GM12872 (cell line): ENCODE data around the gene BMI1.

ENCODE experiments used
- TF ChIP-seq, protein P1 (sequence below): IDR thresholded peaks from 3 replicates; pipeline ENCODE4 v1.5.1; 2011; ENCODE audit warnings: low read depth, mild to moderate bottlenecking, low read length, moderate library complexity; ENCODE audit not compliant: insufficient read depth

Gene BMI1

DNA sequence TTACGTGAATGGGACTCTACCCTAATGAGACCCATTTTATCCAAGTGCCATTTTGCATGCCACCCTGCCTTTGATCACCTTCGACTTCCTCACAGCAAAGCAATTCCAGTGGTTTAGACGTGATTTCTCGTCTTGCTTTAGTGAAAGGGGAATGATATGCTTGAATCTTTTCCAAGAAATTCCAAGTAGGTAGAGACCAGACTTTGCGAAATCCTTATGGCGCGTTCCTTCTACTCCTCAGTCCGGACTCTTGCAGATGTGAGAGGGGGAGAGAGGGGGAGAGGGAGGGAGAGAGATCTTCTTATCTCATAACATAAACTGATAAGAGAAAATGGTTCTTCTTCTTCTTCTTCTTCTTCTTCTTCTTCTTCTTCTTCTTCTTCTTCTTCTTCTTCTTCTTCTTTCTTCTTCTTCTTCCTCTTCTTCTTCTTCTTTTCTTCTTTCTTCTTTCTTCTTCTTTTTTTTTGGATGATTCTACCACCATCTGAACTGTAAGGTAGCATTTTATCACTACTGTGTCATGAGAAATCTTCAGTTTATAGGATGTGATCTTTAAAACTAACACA is 25.3 kb downstream of the BMI1 start:
- TF ChIP-seq, protein P1, sequence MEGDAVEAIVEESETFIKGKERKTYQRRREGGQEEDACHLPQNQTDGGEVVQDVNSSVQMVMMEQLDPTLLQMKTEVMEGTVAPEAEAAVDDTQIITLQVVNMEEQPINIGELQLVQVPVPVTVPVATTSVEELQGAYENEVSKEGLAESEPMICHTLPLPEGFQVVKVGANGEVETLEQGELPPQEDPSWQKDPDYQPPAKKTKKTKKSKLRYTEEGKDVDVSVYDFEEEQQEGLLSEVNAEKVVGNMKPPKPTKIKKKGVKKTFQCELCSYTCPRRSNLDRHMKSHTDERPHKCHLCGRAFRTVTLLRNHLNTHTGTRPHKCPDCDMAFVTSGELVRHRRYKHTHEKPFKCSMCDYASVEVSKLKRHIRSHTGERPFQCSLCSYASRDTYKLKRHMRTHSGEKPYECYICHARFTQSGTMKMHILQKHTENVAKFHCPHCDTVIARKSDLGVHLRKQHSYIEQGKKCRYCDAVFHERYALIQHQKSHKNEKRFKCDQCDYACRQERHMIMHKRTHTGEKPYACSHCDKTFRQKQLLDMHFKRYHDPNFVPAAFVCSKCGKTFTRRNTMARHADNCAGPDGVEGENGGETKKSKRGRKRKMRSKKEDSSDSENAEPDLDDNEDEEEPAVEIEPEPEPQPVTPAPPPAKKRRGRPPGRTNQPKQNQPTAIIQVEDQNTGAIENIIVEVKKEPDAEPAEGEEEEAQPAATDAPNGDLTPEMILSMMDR = no peak

DNA sequence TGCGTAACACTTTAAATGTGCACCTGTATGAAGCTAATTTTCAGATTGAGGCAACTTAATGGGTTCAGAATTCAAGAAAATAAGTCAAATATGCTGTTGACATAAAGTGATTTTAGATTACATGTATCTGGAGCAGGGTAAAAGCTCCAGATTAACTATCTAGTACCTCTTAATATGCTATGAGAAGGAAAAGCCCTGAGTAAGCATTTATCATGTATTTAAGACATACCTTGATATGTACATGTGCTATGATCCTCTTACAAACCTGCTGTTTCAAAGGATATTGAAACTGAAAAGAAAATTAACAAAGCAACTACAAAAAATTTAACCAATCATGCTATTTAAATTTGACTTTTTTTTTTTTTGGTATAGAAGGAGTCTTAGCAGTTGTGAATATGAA is 28.9 kb downstream of the BMI1 start:
- TF ChIP-seq, protein P1 = no peak

DNA sequence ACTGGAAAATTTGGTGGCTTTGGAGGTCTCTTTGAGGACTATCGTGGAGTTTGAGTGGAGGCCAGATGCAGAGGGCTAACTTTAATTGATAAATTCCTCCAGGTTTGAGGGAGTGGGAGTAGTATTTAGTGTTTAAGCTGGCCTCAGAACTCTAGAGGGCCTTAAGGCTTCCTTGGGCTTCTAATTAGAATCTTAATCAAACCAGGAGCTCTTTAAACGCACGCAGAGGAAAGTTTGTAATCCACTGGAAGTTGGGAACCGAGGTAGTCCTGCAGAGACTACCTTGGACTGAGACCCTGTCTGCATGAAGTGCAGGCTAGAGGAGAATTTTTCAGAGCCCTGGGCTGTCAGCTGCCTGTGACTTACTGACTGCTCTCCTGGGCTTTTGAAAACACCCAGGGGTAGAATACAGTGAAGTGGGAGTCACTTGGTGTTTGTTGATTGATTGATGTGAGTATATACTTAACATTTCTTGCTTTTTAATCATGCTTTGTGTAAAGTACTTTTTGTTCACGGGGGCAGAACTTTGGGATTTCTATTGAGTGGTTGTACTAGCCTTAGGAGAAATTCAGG is 30.3 kb downstream of the BMI1 start:
- TF ChIP-seq, protein P1 = no peak

DNA sequence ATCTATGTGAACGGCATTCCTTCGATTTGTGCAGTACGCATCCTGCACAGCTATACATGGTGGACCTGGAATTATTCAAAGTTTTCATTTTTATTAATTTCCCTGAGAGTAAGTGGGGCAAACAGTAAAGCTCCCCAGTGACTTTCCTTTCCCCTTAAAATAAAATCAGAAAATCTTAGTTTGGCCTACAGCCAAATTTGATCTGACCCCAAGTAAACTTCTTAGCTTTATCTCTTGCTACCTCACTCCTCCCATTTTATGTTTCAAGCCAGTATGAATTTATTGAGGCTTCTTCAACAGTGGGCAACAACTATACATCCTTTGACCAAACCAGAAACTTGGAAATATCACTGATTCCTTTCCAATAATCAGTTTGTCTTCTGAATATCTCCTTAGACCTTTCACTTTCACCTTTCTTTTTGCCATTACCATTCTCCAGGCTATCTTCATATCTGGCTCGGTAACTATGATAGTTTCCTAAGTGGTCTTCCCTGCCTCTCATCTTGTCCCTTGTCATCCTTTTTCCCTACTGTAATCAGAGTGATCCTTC is 35.5 kb downstream of the BMI1 start:
- TF ChIP-seq, protein P1 = no peak

DNA sequence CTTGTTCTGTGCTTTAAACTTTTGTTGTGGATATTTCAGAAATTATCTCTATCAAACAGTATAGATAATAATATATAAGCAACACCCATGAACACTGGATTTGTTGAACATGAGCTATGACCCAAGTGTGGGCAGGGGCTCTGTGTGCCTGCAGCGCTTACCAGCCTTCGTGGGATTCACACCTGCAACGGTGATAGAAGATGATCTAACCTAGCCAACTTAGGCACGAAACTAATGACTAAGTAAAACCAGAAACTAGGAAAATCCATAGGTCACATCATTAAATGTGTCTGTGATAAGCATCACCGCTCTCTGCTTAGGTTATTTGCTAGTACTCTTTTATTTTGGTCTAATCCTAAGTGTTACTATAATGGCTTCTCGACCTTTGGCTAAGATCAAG is 42.4 kb downstream of the BMI1 start:
- TF ChIP-seq, protein P1 = no peak

DNA sequence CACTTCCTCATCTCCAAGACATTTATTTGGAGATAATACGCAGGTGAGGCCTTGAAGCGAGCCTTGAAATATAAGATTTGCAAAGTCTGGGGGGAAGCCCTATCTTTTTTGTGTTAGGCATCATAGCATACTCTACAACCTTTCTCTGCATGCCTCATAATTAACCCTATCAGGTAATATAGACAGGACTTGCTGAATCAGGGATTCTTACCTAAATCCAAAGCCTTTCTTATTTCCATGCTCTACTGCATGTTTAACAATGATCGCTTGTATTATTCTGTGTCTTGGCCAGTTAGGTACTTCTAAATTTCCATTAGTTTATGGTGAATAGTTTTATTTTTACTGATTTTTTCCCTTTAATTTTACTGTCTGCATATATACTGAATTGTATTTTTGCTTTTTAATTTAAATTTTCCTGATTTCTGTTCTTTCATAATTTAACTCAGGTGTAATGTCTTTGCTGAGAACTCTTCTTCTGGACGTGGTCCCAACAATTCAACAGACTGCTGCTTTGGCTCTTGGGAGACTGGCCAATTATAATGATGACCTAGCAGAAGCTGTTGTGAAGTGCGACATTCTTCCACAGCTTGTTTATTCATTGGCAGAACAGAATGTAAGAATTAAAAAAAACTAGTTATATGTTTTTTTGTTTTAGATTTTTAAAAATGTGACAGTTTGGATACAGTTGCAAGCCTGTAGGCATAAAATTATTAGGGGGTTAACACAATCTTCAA is 43.7 kb downstream of the BMI1 start:
- TF ChIP-seq, protein P1 = no peak

DNA sequence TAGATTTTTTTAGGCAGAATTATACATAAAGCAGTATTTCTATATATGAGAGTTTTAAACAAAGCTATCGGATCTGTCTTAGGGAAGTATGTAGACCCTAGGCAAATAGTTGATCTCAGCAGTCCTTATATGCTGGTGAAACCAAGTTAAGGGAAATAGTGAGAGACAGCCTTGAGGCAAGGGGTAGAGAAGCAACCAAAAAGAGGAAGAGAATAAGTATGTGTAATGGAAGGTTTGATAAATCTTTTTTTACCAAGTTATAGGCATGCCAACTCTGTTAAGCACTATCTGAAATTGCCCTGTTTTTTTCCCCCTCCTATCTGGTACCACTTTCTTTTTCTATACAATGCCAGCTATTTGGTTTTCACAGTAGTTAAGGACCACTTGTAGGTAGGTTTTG is 44.3 kb downstream of the BMI1 start:
- TF ChIP-seq, protein P1 = no peak
